HEK293T (cell line): Measurements from ENCODE around the gene POFUT1.

ENCODE experiments used
- BHLHE40 ChIP-seq: fragments of 450-650 bp; IDR thresholded peaks from 2 replicates; pipeline ENCODE4 v1.6.1; 2016; ENCODE audit warnings: mild to moderate bottlenecking, moderate library complexity, borderline replicate concordance
- CTBP1 ChIP-seq: fragments of 450-650 bp; IDR thresholded peaks from 2 replicates; pipeline ENCODE4 v1.6.1; 2016; ENCODE audit warnings: borderline replicate concordance
- FOXA1 ChIP-seq: fragments of 450-650 bp; IDR thresholded peaks from 2 replicates; pipeline ENCODE4 v1.6.1; 2016; ENCODE audit warnings: mild to moderate bottlenecking
- HDGF ChIP-seq: fragments of 450-650 bp; IDR thresholded peaks from 2 replicates; pipeline ENCODE4 v1.6.1; 2017; ENCODE audit warnings: antibody characterized with exemption, borderline replicate concordance
- SP1 ChIP-seq: fragments of 450-650 bp; IDR thresholded peaks from 2 replicates; pipeline ENCODE4 v1.6.1; 2017

DNA sequence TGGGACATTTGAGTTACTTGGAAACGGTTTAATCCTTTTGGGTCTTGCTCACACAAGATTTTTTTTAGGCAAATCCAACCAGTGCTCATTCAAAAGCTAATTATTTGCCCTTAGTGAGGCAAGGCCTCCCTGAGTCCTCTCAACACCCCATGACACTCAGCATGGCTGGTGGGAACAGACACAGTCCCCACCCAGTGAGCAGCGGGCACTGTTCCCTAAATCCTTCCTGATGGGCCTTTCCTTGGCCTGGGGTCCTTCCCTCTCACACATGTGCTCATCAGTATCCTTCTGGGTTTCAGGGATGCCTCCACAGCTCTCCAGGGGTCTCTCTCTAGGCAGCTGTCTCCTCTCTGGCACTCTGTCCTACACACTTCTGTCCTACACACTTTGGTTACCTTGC, 28.2 kb upstream of the POFUT1 start:
- TF ChIP-seq HDGF (no peak), SP1 (no peak), FOXA1 (no peak), CTBP1 (no peak), BHLHE40 (no peak)
